Fibroblast of upper back skin (primary cell): ENCODE measurements around the gene FAF2.
"Not testable (repeated sequence)": the region's sequence is repeated elsewhere in the genome, so short reads cannot be mapped to it uniquely, and the experiment has no call there.

Experiments
- DNase-seq: peaks from one replicate; pipeline ENCODE4 v3.0.0-alpha.2; 2013

Gene FAF2

DNA sequence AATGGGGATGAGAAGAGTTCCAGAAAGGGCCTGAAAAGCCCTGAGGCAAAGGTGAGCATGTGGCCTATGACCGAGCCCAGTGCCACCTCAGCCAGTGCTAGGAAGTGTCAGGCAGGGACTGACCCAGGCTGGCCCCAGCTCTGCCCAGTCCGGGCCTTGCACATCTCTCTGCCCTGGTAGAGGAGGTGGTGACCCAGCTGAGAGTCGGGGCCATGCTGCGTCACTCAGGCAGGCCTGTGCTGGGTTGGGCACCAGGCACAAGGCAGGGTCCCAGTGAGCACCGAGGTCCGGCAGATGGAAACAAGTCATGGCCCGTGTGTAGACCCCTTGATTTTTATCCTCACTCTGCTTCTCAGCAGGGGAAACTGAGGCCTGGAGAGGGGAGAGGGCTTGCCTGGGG lies 101.7 kb downstream of the FAF2 start:
- no peak for DNase-seq

DNA sequence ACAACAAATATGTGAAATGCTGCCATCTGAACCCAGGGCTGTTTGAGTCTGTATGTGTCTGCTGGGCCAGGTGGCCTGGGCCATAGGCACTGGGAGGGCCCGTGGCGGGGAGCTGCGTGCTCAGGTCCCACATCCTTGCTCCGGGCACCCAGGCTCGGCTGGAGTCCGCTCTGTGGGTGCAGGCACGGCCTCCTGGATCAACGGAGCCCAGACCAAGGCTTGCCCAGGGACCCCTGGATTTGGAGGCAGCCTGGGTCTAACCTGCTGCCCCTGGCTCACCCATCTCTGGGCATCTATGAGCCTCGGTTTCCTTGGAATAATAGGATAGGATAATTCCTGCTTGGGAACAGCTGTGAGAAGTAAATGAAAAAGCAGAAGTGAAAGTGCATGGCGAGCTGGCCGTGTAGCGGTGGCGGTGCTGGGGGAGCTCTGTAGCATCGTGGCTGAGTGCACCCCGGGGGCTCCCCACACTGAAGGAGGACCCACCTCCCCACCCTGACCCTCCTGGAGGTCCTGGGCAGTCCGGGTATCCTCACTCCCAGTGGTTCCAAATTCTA lies 102.2 kb downstream of the FAF2 start:
- no peak for DNase-seq

DNA sequence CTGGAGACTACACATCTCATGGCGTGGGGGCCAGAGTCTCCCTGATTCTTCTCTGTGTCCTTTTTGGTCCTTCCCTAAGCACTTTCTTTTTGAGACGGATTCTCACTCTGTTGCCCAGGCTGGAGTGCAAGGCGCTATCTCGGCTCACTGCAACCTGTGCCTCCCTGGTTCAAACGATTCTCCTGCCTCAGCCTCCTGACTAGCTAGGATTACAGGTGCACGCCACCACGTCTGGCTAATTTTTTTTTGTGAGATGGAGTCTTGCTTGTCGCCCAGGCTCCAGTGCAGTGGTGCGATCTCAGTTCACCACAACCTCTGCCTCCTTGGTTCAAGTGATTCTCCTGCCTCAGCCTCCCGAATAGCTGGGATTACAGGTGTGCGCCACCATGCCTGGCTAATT lies 102.8 kb downstream of the FAF2 start:
- DNase-seq = not testable (repeated sequence)

DNA sequence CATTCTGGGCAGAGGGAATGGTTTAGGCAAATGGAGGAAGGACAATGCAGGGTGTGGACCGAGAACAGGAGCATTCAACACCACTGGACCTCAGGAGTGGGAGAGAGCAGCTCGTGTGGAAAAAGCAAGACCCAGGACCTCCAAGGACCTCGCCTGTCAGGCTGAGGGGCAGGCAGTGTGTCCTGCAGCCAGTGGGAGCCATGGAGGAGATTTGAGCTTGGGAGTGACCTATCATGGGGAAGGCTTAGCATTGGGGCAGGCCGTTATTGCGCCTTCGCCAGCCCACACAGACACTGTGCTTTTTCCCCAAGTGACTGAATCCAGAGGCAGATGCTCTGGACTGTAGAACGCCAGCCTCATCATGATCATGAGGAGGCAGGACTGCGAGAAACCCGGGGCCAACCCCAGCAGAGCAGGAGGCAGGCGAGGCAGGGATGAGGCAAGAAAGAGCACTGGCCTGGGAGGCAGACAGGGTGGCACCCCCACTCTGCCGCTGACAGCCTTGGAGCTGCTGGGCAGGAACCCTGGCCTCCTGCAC lies 104.2 kb downstream of the FAF2 start:
- DNase-seq = no peak

DNA sequence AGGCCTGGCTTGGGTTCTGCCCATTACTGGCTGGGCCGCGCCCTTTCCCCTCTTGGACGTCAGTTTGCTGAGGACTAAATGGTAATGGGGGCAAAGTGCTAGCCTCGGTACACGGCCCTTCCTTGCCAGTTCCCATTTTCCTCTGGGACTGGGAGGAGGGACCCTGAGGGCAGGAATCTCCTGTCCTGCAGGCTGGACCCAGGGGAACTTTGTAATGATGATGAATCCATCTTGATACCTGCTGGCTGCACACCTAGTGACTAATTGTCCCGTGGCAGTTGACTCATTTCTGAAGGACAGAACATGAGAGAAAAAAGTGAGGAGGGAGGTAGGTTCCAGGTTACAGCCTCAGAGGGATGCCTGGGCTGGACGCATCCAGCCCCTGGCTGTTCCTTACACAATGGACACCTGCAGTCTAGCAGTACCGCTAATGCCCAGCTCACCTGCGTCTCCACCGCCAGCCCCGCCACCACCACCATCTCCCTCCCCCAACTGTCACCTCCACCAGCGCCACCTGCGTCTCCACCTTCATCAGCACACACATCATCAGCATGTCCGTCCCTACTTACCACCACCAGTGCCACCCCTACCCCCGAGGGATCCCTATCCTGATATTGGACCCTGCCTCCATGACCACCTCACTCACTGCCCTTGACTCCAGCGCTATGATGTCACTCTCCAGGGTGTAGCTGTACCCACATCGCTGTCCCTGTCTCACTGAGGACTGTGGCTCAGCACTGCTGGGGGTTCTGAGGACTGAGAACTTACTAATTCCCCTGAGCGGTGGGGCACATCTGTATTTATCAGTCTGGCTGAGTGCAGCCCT lies 105.3 kb downstream of the FAF2 start:
- DNase-seq = no peak

DNA sequence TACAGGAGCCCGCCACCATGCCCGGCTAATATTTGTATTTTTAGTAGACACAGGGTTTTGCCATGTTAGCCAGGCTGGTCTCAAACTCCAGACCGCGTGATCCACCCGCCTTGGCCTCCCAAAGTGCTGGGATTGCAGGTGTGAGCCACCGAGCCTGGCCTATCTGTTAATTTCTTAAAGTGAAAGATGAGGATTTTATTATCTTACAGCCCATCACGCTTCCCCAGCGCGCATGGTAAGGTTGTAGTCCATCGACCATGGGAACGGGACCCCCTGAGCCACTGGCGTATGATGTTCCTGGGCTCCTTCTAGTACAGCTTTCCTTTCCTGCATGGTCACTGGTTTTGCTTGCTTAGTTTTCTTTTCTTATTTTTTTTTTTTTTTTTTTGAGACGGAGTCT lies 109.7 kb downstream of the FAF2 start:
- DNase-seq = no peak
